ENCODE results near the gene STRA8.

DNA sequence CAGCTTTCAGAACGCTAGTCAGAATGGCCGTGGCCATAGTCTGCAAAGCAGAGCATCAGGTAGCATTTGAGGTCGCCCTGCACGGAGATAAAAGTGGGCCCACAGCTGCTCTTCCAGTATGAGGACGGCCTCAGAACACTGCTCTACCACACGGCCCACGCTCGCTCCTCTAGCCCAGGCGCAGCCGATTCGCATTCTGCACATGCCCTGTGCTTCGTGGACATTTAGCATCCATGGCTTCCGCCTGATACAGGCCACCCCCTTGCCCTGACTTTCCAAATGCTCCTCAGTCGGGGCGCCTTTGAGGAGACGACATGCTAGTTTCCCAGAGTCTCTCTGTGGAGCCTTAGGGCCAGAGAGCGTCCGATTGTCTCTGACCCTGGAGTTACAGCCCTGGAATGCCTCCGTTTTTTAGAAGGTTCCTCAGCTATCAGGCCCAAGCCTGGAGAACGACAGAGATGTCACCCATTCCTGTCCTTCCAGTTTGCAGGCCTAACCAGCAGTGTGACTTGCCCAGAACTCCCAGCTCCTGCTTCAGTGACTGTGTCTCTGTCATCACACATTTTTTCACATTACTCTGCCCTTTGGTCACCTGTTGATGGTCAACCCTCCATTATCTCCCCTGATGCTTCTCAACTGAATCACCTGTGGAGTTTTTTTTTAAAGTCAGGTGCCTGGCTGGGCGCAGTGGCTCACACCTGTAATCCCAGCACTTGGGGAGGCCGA, 14.3 kb downstream of the STRA8 start:
- TF ChIP-seq, protein P1, sequence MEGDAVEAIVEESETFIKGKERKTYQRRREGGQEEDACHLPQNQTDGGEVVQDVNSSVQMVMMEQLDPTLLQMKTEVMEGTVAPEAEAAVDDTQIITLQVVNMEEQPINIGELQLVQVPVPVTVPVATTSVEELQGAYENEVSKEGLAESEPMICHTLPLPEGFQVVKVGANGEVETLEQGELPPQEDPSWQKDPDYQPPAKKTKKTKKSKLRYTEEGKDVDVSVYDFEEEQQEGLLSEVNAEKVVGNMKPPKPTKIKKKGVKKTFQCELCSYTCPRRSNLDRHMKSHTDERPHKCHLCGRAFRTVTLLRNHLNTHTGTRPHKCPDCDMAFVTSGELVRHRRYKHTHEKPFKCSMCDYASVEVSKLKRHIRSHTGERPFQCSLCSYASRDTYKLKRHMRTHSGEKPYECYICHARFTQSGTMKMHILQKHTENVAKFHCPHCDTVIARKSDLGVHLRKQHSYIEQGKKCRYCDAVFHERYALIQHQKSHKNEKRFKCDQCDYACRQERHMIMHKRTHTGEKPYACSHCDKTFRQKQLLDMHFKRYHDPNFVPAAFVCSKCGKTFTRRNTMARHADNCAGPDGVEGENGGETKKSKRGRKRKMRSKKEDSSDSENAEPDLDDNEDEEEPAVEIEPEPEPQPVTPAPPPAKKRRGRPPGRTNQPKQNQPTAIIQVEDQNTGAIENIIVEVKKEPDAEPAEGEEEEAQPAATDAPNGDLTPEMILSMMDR (IDR thresholded peaks at IDR 0.05; ENCODE audit: low read length) = no peak
- no peak for TF ChIP-seq EZH2 (optimal IDR thresholded peaks at IDR 0.05; ENCODE audit: low read depth, low read length)

All from MM.1S (cell line).